Mesothelial cell of epicardium (in vitro differentiated cells): ENCODE results near the gene RNF207. TPM values are rescaled to one million over a fixed set of nuclear protein-coding genes. Genes with fewer than 3 reads are reported as not detected.

Experiments
- DNase-seq, 2 experiments: peaks; one replicate each; pipeline ENCODE4 v3.0.0; 2021; ENCODE audit warnings: low spot score in 2 of 2; ENCODE audit not compliant: unreplicated experiment in 2 of 2
- H3K27ac Mint-ChIP-seq: 2 replicates; pipeline ENCODE4 v1.8.0; 2021; ENCODE audit warnings: mixed read lengths
- H3K27me3 Mint-ChIP-seq: 2 replicates; pipeline ENCODE4 v1.8.0; 2021; ENCODE audit warnings: low read depth, mixed read lengths
- H3K36me3 Mint-ChIP-seq: 2 replicates; pipeline ENCODE4 v1.8.0; 2021; ENCODE audit warnings: mixed read lengths
- H3K4me1 Mint-ChIP-seq: 2 replicates; pipeline ENCODE4 v1.8.0; 2021; ENCODE audit warnings: mixed read lengths
- H3K4me3 Mint-ChIP-seq: 2 replicates; pipeline ENCODE4 v1.8.0; 2021; ENCODE audit warnings: mild to moderate bottlenecking, moderate library complexity, mixed read lengths
- H3K9me3 Mint-ChIP-seq: 2 replicates; pipeline ENCODE4 v1.8.0; 2021; ENCODE audit warnings: mixed read lengths
- total RNA-seq: library from RNA; stranded (reverse); gene quantifications from 3 replicates; pipeline ENCODE4 v1.2.1, GENCODE V29; 2021
- TF ChIP-seq, protein P1 (sequence below): fragments of 200-600 bp; sonication (generic); IDR thresholded peaks from one replicate; pipeline ENCODE4 v1.5.0; 2021; ENCODE audit warnings: antibody characterized with exemption; ENCODE audit not compliant: unreplicated experiment

Gene RNF207
- total RNA-seq, 1 donor from 2014 or later, result 481 TPM

DNA sequence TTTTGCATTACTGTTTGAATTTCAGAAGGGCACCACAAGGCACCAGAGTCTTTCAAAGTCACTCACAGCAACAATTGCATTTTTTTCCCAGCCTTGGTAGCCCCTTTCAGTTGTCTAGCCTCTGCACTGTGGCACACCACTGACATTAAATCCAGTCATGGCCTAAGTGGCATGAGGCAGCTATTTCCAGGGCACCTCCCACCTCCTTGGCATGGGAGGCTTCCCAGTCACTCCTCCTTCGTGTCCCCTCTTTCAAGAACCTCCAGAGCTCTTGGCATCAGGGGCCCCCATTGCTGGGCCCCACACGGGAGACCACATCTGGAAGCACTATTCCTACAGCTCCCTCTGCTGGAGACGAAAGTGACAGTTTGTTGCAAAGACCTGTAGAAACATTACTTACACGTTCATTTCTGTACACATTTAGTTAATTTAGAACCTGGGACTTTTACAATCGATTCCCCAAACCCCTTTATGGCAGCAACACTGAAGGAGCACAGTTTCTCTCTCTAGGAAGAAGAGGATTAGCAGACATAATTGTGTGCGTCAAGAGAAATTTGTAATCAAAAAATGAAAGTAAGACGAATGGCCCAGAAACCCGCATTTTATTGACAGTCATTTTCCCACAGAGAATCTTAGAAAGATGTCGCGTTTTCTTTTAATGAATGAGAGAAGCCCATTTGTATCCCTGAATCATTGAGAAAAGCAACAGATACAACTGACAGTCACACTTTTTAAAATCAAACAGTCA is 20.1 kb upstream of the RNF207 start:
- Mint-ChIP-seq H3K27ac (peak overlapping the region; percentile 80), H3K27me3 (peaks cover 16% of the 10 kb centered on the region), H3K4me1 (peaks cover 26% of the 10 kb centered on the region), H3K4me3 (no peak overlapping the region), H3K36me3 (peaks cover 15% of the 10 kb centered on the region), H3K9me3 (no peaks in the 10 kb centered on the region)
- TF ChIP-seq, protein P1, sequence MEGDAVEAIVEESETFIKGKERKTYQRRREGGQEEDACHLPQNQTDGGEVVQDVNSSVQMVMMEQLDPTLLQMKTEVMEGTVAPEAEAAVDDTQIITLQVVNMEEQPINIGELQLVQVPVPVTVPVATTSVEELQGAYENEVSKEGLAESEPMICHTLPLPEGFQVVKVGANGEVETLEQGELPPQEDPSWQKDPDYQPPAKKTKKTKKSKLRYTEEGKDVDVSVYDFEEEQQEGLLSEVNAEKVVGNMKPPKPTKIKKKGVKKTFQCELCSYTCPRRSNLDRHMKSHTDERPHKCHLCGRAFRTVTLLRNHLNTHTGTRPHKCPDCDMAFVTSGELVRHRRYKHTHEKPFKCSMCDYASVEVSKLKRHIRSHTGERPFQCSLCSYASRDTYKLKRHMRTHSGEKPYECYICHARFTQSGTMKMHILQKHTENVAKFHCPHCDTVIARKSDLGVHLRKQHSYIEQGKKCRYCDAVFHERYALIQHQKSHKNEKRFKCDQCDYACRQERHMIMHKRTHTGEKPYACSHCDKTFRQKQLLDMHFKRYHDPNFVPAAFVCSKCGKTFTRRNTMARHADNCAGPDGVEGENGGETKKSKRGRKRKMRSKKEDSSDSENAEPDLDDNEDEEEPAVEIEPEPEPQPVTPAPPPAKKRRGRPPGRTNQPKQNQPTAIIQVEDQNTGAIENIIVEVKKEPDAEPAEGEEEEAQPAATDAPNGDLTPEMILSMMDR, result peak; percentile 35
- no peak for DNase-seq

DNA sequence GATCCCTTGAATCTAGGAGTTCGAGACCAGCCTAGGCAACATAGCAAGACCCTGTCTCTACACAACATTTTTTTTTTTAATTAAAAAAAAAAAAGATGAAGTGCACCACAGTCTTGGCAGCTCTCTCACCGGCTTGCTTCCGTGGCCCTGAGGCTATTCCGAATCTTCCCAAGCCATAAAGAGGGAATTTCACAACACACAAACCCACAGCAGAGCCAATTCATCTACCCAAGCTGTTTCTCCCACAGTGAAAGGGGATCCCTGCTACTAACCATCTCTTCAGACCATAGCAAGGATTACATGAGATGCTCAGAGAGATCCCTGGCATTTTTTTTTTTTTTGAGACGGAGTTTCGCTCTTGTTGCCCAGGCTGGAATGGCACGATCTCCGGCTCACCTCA is 17.5 kb upstream of the RNF207 start:
- TF ChIP-seq, protein P1, result no peak
- no peak for DNase-seq
- peaks cover 15% of the 10 kb centered on the region for H3K4me1 Mint-ChIP-seq
- no peaks in the 10 kb centered on the region for H3K9me3 Mint-ChIP-seq
- no peak overlapping the region for H3K4me3 Mint-ChIP-seq
- H3K27ac Mint-ChIP-seq, result no peak overlapping the region
- H3K36me3 Mint-ChIP-seq, result peaks cover 20% of the 10 kb centered on the region
- no peaks in the 10 kb centered on the region for H3K27me3 Mint-ChIP-seq

DNA sequence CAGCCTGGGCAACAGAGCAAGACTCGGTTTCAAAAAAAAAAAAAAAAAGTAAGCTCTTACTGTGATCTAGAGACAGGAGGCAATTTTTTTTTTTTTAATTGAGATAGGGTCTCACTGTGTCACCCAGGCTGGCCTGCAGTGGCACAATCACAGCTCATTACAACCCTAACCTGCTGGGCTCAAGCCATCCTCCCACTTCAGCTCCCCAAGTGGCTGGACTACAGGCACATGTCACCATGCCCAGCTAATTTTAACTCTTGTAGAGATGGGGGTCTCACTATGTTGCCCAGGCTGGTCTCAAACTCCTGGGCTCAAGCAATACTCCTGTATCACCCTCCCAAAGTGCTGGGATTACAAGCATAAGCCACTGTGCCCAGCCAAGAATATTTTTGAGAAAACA is 14.0 kb upstream of the RNF207 start:
- Mint-ChIP-seq H3K4me3 (no peak overlapping the region), H3K27me3 (no peaks in the 10 kb centered on the region), H3K27ac (no peak overlapping the region), H3K4me1 (peaks cover 3% of the 10 kb centered on the region), H3K36me3 (peaks cover 25% of the 10 kb centered on the region), H3K9me3 (no peaks in the 10 kb centered on the region)
- TF ChIP-seq, protein P1, result no peak
- DNase-seq, result no peak

DNA sequence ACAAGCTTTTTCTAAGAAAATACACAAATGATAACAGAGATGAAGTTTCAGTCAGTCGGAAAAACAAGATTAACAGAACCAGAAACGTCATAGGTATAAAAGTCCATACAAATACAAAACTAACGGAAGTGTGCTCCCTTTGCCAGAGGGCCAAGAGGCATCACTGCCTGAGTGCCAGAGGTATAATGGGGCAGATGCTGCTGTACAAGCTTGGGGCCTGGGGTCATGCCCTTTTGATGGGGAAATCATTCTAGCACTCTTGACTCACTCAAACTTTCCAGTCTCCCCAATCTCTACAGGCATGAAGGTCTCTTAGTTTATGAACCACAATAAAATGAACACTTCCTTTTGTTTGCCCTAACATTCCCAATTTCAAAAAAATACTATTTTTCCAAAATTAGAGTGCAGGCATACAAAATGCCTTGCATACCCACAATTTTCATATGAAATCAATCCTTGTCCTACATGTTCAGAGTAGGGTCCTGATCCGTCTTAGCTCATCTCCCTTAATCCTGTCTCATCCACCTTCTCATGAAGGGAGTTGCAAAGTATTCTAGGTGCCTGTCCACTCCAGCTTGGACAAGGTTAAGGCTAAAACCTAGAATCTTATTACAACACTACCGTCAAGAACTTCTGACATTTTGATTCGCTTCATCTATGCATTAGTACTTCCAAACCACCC is 8.0 kb upstream of the RNF207 start:
- DNase-seq, result no peak
- H3K4me1 Mint-ChIP-seq, result peaks cover 31% of the 10 kb centered on the region
- TF ChIP-seq, protein P1, result no peak
- peak overlapping the region; percentile 83 for H3K4me3 Mint-ChIP-seq
- H3K27me3 Mint-ChIP-seq, result no peaks in the 10 kb centered on the region
- peaks cover 18% of the 10 kb centered on the region for H3K36me3 Mint-ChIP-seq
- H3K9me3 Mint-ChIP-seq, result no peaks in the 10 kb centered on the region
- peak overlapping the region; percentile 90 for H3K27ac Mint-ChIP-seq

DNA sequence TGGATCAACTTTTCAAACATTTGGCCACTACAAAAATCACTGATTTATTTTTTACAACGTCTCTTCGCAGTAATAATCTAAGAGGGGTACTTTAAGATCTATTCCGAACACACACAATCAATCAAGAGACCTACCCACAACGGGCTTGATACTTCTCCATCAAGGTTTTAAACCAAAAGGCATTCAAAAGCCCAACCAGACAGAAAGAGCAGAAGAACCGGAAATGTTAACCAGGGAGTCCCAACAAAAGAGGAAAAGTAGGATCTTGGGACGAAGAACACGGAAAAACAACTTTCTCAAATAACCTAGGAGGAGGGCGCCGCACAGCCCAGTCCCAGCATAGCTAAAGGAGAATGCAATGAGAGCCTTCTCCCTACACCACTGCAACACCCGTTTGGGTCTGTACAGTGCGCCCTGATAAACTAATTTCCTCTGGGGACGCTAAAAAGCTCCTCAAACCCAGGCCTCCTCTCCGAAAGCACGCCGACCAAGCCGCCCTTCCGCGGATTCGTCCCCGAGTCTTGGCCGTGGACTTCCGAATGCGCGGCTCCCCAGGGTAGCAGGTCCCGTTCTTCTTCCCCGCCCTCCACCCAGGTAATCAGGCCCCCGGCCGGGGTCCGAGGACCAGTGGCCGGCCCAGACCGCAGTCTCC is 7.1 kb upstream of the RNF207 start:
- H3K9me3 Mint-ChIP-seq, result no peaks in the 10 kb centered on the region

More for the DNA sequence above, 7.1 kb upstream of the RNF207 start:
- TF ChIP-seq, protein P1, result no peak
- H3K27ac Mint-ChIP-seq, result peak overlapping the region; percentile 90
- peaks cover 31% of the 10 kb centered on the region for H3K4me1 Mint-ChIP-seq
- H3K27me3 Mint-ChIP-seq, result no peaks in the 10 kb centered on the region
- DNase-seq, result no peak
- peak overlapping the region; percentile 83 for H3K4me3 Mint-ChIP-seq
- peaks cover 16% of the 10 kb centered on the region for H3K36me3 Mint-ChIP-seq
